Body of pancreas (tissue), 4 donors: Measurements from ENCODE around the gene CBX6. TPM values are rescaled to one million over a fixed set of nuclear protein-coding genes. Genes with fewer than 3 reads are reported as not detected.
A peak's percentile ranks its signal among the peaks of the same experiment; 100 is the strongest.

Experiments used
- ATAC-seq: fragments of 150-250 bp; one replicate; pipeline ENCODE4 v1.9.1; 2016
- DNase-seq, 4 donors: peaks; one replicate each; pipeline ENCODE4 v3.0.0-alpha.2; 2019
- H3K27ac ChIP-seq, 4 donors: fragments of 200-600 bp; sonication (generic); 1 replicate in 3 of 4; 2 replicates in 1 of 4; pipeline versions ENCODE4 v1.5.1 to v1.6.1; 2016 to 2019; ENCODE audit warnings: mild to moderate bottlenecking in 1 of 4, mixed read lengths in 1 of 4, moderate library complexity in 1 of 4
- H3K27me3 ChIP-seq, 2 donors: fragments of 200-600 bp; sonication (generic); one replicate each; pipeline ENCODE4 v1.6.0; 2016; ENCODE audit warnings: mild to moderate bottlenecking in 1 of 2
- H3K36me3 ChIP-seq, 2 donors: fragments of 200-600 bp; sonication (generic); replicated peaks in 1 of 2; 2 replicates each; pipeline ENCODE4 v1.5.1; 2016; ENCODE audit warnings: low read depth in 2 of 2; ENCODE audit not compliant: insufficient read depth in 1 of 2
- H3K4me1 ChIP-seq: fragments of 200-600 bp; sonication (generic); one replicate; pipeline ENCODE4 v1.6.0; 2016
- H3K4me3 ChIP-seq, 2 donors: fragments of 200-600 bp; sonication (generic); 1 replicate in 1 of 2; 2 replicates in 1 of 2; pipeline ENCODE4 v1.5.1; 2016 to 2019
- H3K9me3 ChIP-seq, 3 donors: fragments of 200-600 bp; sonication (generic); 1 replicate in 2 of 3; 2 replicates in 1 of 3; pipeline ENCODE4 v1.5.1; 2016
- CTCF ChIP-seq, 7 experiments: fragments of 450-650 bp in 4 of 7; fragments of 200-600 bp in 3 of 7; sonication (generic) in 3 of 7; IDR thresholded peaks; one replicate each; pipeline ENCODE4 v1.5.1; 2016 to 2019; ENCODE audit warnings: antibody characterized with exemption in 7 of 7
- POLR2A ChIP-seq, 3 donors: fragments of 450-650 bp; IDR thresholded peaks; one replicate each; pipeline ENCODE4 v1.6.1; 2016; ENCODE audit warnings: antibody characterized with exemption in 3 of 3, mild to moderate bottlenecking in 2 of 3
- WGBS, 2 donors: methylation state at CpG; one replicate each; pipeline ENCODE4 v1.1.5; 2017; 5-methylcytosine and 5-hydroxymethylcytosine counted together
- intact Hi-C: fragments of 100-400 bp; cut with DNase I; formaldehyde crosslinking; loops from one replicate; pipeline ENCODE4 v1.15.1; 2023
- total RNA-seq, 2 donors: library from RNA; depleted of rRNA; stranded (reverse); fragments of >200 nt; gene quantifications; one replicate each; pipeline ENCODE4 v1.1.0, GENCODE V29; 2016

Gene CBX6
- 10 to 100 TPM; 32.7 to 45.2 TPM for total RNA-seq

DNA sequence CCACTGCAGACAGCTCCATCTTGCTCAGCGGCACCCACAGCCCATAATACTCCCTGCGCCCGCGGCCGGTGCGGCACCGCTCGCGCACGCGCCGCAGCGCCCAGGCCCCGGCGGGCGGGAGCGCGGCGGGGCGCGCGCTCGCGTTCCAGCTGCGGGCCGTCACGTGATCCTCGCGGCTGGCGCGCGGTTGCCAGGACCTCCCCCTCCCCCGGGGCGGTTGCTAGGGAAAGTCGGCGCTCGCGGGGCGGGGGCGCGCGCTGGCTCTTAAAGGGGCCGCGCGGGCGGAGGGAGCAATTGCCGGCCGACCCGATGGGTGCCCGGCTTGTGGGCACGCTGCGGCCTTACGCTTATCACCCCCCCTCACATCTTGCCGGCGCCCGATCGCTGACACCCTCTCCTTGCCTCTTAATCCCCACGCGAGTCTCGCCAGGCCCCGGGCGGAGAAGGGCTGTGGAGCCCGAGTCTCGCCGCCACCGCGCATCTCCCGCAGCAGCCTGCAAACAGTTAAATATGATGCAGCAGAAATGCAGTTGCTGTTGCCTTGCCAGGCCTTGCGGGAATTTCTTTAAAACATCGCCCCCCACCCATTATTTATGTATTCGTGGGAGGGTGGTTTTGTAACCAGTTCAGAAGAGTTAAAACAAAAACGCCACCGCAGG, at the start of gene CBX6:
Gene CBX6 (minus strand): TSS at position 45 of the 659 bp plus-strand sequence. CDS start 26 bp downstream, at position 19.
- ATAC-seq (peak; percentile 86), DNase-seq (peak; percentile 96 to 97 (median 96))
- H3K4me3 ChIP-seq, result peak within 1 kb of the TSS; percentile 60 to 85
- 0% methylated on average over 17 to 60 of the region's 73 CpGs for WGBS, 2 donors
- TF ChIP-seq POLR2A (IDR thresholded peaks at IDR 0.05), result peak in 1 of 3 donors; percentile 48
- TF ChIP-seq CTCF (IDR thresholded peaks at IDR 0.05), result peak in 1 of 7 experiments; percentile 17
- H3K27ac ChIP-seq, result peak within 1 kb of the TSS; percentile 76 to 94 (median 91)
- no peaks in the 10 kb centered on the region for H3K9me3 ChIP-seq
- intact Hi-C loops, result no loop called here
- no peaks in the 10 kb centered on the region for H3K36me3 ChIP-seq
- no peaks in the 10 kb centered on the region for H3K27me3 ChIP-seq
- peaks cover 37% of the 10 kb centered on the region for H3K4me1 ChIP-seq

DNA sequence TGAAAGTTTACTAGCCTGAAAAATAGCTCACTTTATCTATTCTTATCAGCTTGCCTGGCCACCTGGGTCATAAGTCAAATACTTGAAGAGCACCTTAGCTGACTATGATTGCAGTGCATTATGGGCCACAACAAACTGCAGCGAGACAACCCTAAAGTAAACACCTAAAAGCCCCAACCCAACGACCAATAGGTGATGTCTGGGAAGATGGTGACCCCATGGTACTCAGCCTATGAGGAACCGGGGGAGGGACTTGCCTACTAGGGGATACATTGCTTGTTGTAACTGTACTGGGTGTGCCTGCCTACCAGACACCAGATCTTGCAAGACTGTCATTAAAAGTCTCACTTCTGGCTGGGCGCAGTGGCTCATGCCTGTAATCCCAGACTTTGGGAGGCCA, 49.8 kb upstream of the CBX6 start:
- H3K4me1 ChIP-seq, result peaks cover 62% of the 10 kb centered on the region
- 47 to 48% methylated on average over 4 of the region's 4 CpGs for WGBS, 2 donors
- H3K4me3 ChIP-seq, result no peak overlapping the region
- DNase-seq (no peak), ATAC-seq (no peak)
- H3K27ac ChIP-seq, result peak overlapping the region; percentile 59 to 69 (median 60)
- no peak for TF ChIP-seq POLR2A (IDR thresholded peaks at IDR 0.05)
- TF ChIP-seq CTCF (IDR thresholded peaks at IDR 0.05), result no peak
- no peaks in the 10 kb centered on the region for H3K9me3 ChIP-seq
- intact Hi-C loops, result no loop called here
- H3K27me3 ChIP-seq, result no peaks in the 10 kb centered on the region
- no peaks in the 10 kb centered on the region for H3K36me3 ChIP-seq

GRCh38 chr22:38921120-38921519, 49.1 kb upstream of the CBX6 start:
- H3K4me3 ChIP-seq, result no peak overlapping the region
- DNase-seq (peak; percentile 96 to 100 (median 98)), ATAC-seq (peak; percentile 74)
- no peaks in the 10 kb centered on the region for H3K36me3 ChIP-seq
- H3K27me3 ChIP-seq, result no peaks in the 10 kb centered on the region
- no peak for TF ChIP-seq POLR2A (IDR thresholded peaks at IDR 0.05)
- TF ChIP-seq CTCF (IDR thresholded peaks at IDR 0.05), result no peak
- intact Hi-C loops, result no loop called here
- WGBS, 2 donors, result 18 to 26% methylated on average over 5 to 6 of the region's 6 CpGs
- peaks cover 57% of the 10 kb centered on the region for H3K4me1 ChIP-seq
- H3K27ac ChIP-seq, result peak overlapping the region; percentile 59 to 69 (median 60)
- no peaks in the 10 kb centered on the region for H3K9me3 ChIP-seq

DNA sequence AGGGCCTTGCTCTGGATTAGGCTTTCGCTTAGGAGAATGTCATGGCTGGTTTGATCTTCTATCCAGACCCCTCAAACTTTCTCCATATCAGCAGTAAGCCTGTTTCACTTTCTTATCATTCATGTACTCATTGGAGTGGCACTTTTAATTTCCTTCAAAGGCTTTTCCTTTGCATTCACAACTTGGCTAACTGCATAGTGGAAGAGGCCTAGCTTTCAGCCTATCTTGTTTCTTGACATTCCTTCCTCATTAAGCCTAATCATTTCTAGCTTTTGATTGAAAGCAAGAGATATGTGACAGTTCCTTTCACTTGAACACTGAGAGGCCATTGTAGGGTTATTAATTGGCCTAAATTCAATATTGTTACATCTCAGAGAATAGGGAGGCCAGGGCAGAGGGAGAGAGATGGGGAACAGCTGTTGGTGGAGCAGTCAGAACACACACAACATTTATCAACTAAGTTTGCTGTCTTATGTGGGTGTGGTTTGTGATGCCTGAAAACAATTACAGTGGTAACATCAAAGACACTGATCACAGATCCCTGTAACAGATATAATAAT, 47.7 kb upstream of the CBX6 start:
- WGBS, 2 donors, result 80 to 92% methylated on average over 1 of the region's 1 CpG
- Histone ChIP-seq H3K9me3 (no peaks in the 10 kb centered on the region), H3K4me3 (no peak overlapping the region), H3K27me3 (no peaks in the 10 kb centered on the region), H3K27ac (no peak overlapping the region), H3K36me3 (no peaks in the 10 kb centered on the region), H3K4me1 (peaks cover 43% of the 10 kb centered on the region)
- ATAC-seq (no peak), DNase-seq (no peak)
- intact Hi-C loops, result loop anchor here (5.0 kb wide), 1 partner anchor 42 kb away; no protein-coding TSS in a partner anchor
- TF ChIP-seq CTCF (IDR thresholded peaks at IDR 0.05) (no peak), POLR2A (IDR thresholded peaks at IDR 0.05) (no peak)
